GM23338 (cell line): Measurements from ENCODE around the gene SSBP2. TPM values are rescaled to one million over a fixed set of nuclear protein-coding genes. Genes with fewer than 3 reads are reported as not detected.

Experiments used
- CREB1 ChIP-seq: fragments of 250-450 bp; sonication (Bioruptor Pico); IDR thresholded peaks from 2 replicates; pipeline ENCODE4 v1.5.0; 2020; ENCODE audit warnings: low read depth, mild to moderate bottlenecking, moderate library complexity
- CTCF ChIP-seq, 2 experiments: fragments of 200-600 bp in 1 of 2; sonication (generic) in 1 of 2; conservative IDR thresholded peaks; 2 replicates each; pipeline versions ENCODE4 v1.5.1 to v1.6.1; 2016 to 2017; ENCODE audit warnings: antibody characterized with exemption in 2 of 2, low read depth in 2 of 2, mild to moderate bottlenecking in 2 of 2, moderate library complexity in 1 of 2
- EZH2 ChIP-seq: fragments of 200-600 bp; sonication (generic); IDR thresholded peaks from one replicate; pipeline ENCODE4 v1.8.0; 2017; ENCODE audit warnings: antibody characterized with exemption, mild to moderate bottlenecking, low read depth; ENCODE audit not compliant: unreplicated experiment
- EZH2phosphoT487 ChIP-seq: fragments of 200-600 bp; sonication (generic); IDR thresholded peaks from one replicate; pipeline ENCODE4 v1.8.1; 2018; ENCODE audit warnings: antibody characterized with exemption; ENCODE audit not compliant: unreplicated experiment
- JUNB ChIP-seq: IDR thresholded peaks from one replicate; pipeline ENCODE4 v1.6.1; 2016; ENCODE audit warnings: antibody characterized with exemption; ENCODE audit not compliant: unreplicated experiment
- NANOG ChIP-seq: IDR thresholded peaks from 2 replicates; pipeline ENCODE4 v1.6.1; 2016; ENCODE audit warnings: antibody characterized with exemption, borderline replicate concordance
- REST ChIP-seq: IDR thresholded peaks from one replicate; pipeline ENCODE4 v1.6.1; 2018; ENCODE audit warnings: antibody characterized with exemption; ENCODE audit not compliant: unreplicated experiment
- STAT1 ChIP-seq: IDR thresholded peaks from one replicate; pipeline ENCODE4 v1.6.1; 2016; ENCODE audit warnings: antibody characterized with exemption; ENCODE audit not compliant: unreplicated experiment
- ZNF114 ChIP-seq: fragments of 250-450 bp; sonication (Bioruptor Pico); IDR thresholded peaks from 2 replicates; pipeline ENCODE4 v1.5.0; 2020; ENCODE audit warnings: mild to moderate bottlenecking, moderate library complexity
- ZNF462 ChIP-seq: fragments of 250-450 bp; sonication (Bioruptor Pico); IDR thresholded peaks from 2 replicates; pipeline ENCODE4 v1.5.0; 2020; ENCODE audit warnings: mild to moderate bottlenecking, moderate library complexity
- polyA plus RNA-seq: library from polyadenylated mRNA; unstranded; fragments of >200 nt; fragmentation: Nextera tagmentation; extraction: Ambion mirVana; gene quantifications from 2 replicates; pipeline ENCODE4 v1.2.1, GENCODE V29; 2016
- total RNA-seq: library from RNA; depleted of rRNA; stranded (reverse); fragments of >200 nt; shearing (Covaris generic); gene quantifications from 2 replicates; pipeline ENCODE4 v1.2.3, GENCODE V29; 2014

SSBP2 gene
- total and polyA plus RNA-seq, 2 experiments from 2014 or later = 21.5 to 24.7 TPM

GRCh38 chr5:81409896-81410295 is 341.0 kb downstream of the SSBP2 start (continued):
- TF ChIP-seq ZNF462 (CRISPR knock-in tag) (no peak), ZNF114 (CRISPR knock-in tag) (no peak), NANOG (no peak), EZH2phosphoT487 (no peak), EZH2 (no peak), CREB1 (CRISPR knock-in tag) (no peak), CTCF (conservative IDR thresholded peaks at IDR 0.05; ENCODE audit: low read depth in 2 of 2) (no peak), REST (no peak), JUNB (no peak), STAT1 (no peak)
